ENCODE measurements around the gene OXSR1.
"Not testable (repeated sequence)": the region's sequence is repeated elsewhere in the genome, so short reads cannot be mapped to it uniquely, and the experiment has no call there.

The OXSR1 gene

DNA sequence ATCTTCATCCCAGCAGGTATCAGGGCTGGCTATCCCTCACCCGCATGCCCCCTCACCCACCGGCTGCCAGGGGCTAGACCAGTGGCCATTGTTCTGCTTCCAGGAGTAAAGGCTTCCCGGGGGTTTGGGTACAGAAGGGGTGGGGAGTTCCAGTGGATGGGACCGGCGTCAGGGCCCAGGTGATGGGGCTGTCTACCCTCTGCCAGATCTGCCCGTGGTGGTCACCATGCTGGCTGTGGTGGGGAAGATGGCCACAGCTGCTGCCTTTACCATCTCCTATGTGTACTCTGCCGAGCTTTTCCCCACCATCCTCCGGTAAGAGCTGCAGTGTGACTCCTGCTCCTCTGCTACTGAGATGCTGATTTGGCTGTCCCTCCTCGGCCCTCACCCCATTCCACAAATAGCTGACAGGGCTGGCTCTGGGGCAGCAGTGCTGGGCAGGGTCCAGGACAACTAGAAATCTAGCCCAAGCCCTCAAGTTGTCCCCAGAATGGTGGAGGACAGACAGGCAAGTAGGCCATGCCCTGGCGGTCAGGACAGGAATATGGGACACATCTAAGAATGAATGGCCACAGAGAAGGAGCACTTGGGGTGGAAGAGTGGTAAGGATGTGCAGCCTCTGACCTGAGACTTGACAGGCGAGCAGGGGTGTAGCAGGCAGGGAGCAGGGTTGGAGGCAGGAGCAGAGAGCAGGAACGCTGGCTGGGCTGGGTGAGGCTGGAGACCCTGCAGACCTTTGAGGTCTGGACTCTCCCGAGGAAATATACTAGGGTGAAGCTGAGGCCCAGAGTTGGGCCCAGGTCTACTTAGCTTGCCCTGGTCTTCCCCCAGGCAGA, 111.0 kb downstream of the OXSR1 start:
- no peak for DNase-seq

DNA sequence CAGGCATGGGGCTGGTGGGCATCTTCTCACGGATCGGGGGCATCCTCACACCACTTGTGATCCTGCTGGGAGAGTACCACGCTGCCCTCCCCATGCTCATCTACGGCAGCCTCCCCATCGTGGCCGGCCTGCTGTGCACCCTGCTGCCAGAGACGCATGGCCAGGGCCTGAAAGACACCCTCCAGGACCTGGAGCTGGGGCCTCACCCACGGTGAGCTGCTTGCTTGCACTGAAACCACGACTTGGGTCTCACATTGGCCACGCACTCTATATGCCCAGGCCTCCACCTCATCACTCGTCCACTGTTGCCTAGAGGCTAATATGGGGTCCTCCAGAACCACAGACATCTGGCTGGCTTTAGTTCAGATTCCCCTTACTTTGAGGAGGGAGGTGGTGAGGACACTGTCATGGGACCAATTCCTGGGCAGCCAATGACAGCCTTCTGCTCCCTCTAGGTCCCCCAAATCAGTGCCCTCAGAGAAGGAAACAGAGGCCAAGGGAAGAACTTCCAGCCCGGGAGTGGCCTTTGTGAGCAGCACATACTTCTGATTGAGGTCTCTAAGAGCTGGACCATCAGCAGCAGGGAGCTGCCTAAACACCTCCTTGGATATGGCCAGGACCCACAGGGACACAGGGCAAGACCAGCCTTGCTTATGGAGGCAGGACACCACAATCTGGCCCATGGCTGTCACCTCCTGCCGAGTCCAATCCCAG, 111.7 kb downstream of the OXSR1 start:
- DNase-seq = no peak

DNA sequence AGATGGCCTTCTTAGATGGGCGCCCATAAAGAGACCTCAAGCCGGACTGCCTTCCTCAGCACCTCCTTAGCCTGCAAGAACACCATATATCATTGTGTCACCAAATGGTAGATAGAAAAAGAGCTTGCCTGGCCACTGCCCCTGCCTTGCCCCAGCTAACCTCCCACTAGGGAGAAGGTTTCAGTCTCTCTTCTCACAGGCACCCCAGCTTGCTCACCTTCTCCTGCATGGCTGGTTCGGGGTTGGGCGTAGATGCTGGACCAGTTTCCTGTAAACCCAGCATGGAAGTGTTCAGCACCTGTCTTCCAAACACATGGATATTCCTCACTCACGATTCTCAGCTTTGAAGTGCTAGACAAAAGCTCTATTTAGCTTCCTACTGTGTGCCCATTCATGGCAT, 113.5 kb downstream of the OXSR1 start:
- DNase-seq = no peak

DNA sequence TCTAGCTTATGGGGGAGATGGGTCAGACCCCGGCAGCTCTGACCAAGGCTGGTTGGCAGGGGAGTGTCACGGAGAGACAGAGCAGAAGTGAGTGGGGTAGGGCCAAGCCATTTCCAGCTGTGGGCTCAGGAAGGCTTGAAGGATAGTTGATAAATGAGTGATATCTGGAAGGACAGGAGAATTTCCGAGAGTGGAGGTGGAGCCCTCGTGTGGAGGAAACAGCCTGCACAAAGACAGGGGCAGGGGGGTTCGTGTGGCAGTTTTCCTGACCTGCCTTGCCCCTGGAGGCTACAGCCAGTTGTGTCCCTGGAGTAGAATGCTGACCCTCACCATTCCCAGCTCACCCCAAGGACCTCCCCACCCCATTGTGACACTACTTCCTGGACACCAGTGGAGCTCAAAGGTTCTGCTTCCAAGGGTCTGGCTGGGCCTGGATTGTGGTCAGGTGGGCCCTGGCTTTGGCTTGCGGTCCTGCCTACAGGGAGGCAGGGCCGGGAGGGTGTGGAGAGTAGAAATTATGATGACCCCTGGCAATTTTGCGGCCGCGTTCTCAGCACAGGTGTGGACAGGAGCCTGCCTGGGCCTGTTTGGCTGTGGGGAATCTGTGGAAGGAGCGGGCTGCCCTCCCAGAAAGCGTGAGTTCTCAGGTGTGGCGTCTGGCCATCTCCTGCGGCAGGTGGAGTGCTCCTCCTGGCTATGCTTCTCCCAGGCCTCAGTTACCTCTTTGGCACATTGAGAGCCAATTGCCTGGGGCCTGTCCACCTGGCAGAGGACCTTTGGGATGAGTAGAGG, 116.8 kb downstream of the OXSR1 start, which contains the start of gene SLC22A14:
SLC22A14 (plus strand) TSS at position 400 of the 792 bp plus-strand sequence. CDS start 23,733 bp downstream, outside the sequence.
- DNase-seq = no peak

- DNase-seq = no peak
These were observed 118.7 kb downstream of the OXSR1 start for GRCh38 chr3:38283810-38284755.

DNA sequence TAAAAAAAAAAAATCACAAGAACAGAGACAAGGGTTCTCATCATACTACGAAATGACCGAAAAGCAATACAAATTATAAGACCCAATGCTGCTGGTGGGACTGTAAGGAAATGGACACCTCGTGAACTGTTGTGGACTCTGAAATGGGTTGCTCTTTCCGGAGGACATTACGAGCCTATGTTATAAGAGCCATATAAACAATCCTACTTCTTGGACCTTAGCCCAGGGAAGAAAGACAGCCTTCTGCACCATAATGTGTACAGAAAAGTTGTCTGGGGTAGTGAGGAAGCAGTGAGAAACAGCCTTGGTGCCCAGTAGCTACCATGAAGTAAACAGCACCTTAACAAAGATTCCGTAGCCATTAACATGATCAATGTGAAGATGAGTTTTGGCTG, 119.4 kb downstream of the OXSR1 start:
- DNase-seq = no peak

- not testable (repeated sequence) for DNase-seq
These were observed 124.2 kb downstream of the OXSR1 start for GRCh38 chr3:38289286-38290217.

- DNase-seq = not testable (repeated sequence)
These were observed 131.7 kb downstream of the OXSR1 start for GRCh38 chr3:38297053-38297452.

DNA sequence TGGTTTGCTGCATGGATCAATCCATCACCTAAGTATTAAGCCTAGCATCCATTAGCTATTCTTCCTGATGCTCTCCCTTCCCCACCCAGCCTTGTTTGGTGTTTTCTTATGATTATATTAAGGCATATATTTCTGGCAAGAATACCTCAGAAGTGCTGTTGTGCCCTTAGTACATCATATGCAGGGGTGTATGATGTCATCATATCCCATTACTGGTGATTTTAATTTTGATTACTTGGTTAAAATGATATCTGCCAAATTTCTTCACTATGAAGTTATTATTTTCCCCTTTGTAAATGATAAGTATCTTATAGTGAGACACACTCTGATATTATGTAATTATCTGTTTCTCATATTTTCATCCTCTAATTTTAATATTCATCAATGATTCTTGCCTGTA, 132.2 kb downstream of the OXSR1 start:
- DNase-seq = no peak

DNA sequence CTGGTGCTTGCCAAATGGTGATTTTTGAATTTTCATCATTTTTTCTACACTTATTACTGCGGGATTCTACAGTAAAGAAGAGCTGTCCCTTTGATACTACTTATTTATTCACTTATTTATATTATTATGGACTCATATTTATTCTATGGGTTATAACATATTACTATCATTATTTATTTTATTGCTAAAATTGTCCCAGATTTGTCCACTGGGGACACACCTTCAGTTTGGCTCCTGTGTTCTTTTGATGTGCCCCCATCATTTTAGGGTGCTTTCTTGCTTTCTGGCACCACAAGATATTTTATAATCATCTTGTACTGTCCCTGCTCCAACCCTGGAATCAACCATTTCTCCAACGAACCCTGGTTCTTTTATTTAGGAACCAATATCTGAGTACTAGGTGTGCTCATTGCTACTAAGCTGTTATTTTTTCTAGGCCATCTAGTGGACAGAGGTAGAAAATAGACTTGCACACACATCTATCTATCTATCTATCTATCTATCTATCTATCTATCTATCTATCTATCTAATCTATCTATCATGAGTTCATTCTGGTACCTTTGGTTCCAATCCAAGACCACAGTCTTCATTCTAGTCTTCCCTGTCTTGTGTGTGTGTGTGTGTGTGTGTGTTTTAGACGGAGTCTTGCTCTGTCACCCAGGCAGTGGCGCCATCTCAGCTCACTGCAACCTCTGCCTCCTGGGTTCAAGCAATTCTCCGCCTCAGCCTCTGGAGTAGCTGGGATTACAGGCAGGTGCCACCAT, 132.8 kb downstream of the OXSR1 start:
- no peak for DNase-seq
